OCI-LY3 (cell line): ENCODE results near the gene FHOD1.

Experiments used
- CTCF ChIP-seq: fragments of 200-600, 300-600 bp; sonication (generic); IDR thresholded peaks from 2 replicates; pipeline ENCODE4 v1.5.1; 2014; ENCODE audit warnings: antibody characterized with exemption, low read length, low read depth
- EZH2phosphoT487 ChIP-seq: fragments of 200-600 bp; shearing (Covaris generic); IDR thresholded peaks from 2 replicates; pipeline ENCODE4 v1.6.1; 2018; ENCODE audit warnings: antibody characterized with exemption, mixed run types, low read depth

GRCh38 chr16:67197704-67198103 lies 49.6 kb downstream of the FHOD1 start:
- TF ChIP-seq CTCF = no peak
- TF ChIP-seq EZH2phosphoT487 = no peak
